GM13977 (cell line): ENCODE results near the gene DMD.

Experiments used
- DNase-seq: peaks from one replicate; pipeline ENCODE4 v3.0.0; 2012; ENCODE audit warnings: low spot score
- in situ Hi-C: fragments of 300-500 bp; cut with MboI; formaldehyde crosslinking; loops from one replicate; pipeline ENCODE4 v1.12.0; 2022; ENCODE audit warnings: low sequenced_read_pairs, low pct_unique_long_range_greater_than_20kb, mixed read lengths, inconsistent platforms; ENCODE audit not compliant: unreplicated experiment
- TF ChIP-seq, protein P1 (sequence below): IDR thresholded peaks from 2 replicates; pipeline ENCODE4 v1.5.1; 2012; ENCODE audit warnings: mild to moderate bottlenecking, control low read depth; ENCODE audit not compliant: insufficient read depth; ENCODE audit errors: extremely low read depth, missing control alignments

The DMD gene

DNA sequence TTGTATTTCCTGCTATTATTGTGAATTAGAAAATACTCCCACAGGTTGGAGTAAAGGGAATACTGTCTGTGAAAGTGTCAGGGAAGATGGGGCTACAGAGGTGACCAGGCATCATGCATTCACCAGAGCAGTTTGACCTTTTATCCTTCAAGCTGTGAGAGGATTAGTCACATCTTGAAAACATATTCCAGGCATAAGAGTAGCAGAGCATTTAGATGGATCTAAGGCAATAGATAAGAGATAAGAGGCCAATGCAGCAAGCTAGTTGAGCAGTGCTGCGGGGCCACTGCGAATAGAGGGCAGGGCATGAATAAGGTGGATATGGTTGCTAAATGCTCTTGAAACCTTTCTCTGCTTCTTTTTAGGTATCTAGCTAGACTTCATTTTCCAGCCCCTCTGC, 1668.8 kb downstream of the DMD start:
- TF ChIP-seq, protein P1, sequence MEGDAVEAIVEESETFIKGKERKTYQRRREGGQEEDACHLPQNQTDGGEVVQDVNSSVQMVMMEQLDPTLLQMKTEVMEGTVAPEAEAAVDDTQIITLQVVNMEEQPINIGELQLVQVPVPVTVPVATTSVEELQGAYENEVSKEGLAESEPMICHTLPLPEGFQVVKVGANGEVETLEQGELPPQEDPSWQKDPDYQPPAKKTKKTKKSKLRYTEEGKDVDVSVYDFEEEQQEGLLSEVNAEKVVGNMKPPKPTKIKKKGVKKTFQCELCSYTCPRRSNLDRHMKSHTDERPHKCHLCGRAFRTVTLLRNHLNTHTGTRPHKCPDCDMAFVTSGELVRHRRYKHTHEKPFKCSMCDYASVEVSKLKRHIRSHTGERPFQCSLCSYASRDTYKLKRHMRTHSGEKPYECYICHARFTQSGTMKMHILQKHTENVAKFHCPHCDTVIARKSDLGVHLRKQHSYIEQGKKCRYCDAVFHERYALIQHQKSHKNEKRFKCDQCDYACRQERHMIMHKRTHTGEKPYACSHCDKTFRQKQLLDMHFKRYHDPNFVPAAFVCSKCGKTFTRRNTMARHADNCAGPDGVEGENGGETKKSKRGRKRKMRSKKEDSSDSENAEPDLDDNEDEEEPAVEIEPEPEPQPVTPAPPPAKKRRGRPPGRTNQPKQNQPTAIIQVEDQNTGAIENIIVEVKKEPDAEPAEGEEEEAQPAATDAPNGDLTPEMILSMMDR = no peak
- in situ Hi-C loops = no loop called here
- DNase-seq = no peak

DNA sequence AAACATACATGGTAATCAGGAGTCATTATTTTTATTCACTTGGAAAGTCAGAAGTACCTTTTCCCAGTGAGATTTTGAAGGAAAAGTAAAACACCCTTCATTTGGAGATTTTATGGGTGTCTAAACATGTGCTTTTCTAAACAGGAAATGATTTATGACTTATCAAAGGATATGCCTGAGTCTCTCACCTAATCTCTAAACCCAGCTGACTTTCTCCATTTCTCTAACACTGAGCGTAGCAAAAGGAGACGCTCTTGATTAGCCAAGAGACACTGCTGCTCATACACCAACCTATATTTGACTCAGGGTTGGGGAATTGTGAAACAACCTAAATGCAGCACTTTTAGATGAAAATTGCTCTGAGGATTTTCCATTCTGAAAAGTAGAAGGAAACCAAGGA, 1671.0 kb downstream of the DMD start:
- DNase-seq = no peak
- TF ChIP-seq, protein P1 = no peak

DNA sequence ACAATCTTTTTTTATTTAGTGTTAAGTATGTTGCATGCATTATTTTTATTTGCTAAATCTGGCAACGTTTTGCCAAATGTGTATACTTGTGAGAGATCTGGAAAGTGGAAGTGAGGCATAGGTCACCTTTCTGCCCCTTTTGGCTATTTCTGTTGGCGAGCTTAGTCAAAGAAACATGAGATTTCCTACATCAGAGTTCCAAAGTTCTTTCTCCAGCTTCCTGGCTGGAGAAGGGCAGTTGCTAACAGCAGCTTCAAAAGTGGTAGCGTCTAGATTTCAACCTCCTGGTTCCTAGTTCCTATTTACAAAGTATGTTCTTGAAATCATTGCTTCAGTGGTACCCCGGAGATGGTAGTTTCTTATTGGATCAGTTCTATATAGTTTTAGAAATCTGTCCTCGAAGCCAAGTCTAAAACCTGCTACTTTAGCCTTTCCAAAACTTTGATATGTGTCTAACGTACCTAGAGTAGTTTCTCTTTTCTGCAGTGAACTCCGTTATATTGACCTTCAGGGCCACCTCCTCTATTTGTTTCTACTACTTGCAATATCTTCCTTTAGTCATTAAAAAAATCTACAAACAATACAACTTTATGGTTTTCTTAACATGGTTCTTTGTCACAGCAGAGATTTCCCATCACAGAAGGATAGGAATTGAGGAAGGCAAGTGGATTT, 1683.8 kb downstream of the DMD start:
- no peak for DNase-seq
- in situ Hi-C loops = no loop called here

More for the DNA sequence above, 1671.0 kb downstream of the DMD start:
- in situ Hi-C loops = no loop called here

DNA sequence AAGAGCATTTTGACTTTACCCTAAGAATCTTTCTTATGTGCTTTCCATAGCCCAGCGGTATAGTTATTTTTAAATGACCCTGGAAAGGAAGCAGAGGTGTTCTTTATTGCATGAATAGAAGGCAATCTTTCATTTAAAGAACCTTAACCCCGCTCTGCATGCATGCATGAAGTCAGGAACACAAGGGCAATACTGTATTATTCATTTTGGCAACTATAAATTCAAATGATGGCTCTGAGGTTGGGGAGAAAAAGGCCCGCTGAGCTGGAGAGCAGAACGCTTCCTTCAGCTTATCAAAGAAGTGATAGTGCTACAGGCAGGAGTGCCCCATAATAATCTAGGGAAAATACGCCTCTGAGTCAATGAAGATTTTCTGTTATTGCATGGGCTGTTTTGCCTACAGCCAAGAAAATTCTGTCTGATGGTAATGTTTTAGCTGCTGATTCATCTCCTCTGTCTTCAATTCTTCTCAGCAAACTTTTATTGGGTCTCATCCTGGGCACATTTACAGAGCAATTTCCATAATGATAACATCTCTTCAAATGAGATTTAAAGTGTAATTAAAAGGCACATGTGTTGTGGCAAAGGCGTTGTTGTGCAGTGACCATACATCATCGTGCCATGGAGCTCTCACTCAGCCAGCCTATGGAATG, 1687.3 kb downstream of the DMD start:
- in situ Hi-C loops = no loop called here

More for the DNA sequence above, 1683.8 kb downstream of the DMD start:
- TF ChIP-seq, protein P1 = no peak

DNA sequence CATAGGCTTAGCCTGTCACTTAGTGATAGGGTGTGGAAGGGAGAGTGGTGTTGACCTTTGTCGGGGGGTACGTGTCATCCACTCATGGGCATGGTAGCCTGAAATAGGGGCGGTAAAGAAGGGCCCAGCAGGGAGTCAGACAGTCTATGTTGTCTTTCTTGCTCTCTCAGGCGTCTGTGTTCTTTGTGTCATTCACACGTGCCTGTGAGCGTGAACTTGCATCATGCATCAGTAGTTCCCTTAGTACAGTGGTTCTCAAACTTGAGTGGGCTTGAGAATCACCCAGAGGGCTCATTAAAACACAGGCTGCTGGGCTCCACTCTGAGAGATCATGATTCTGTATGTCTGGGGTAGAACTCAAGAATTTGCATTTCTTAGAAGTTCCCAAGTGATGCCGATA, 1688.6 kb downstream of the DMD start:
- in situ Hi-C loops = no loop called here
- TF ChIP-seq, protein P1 = no peak
- no peak for DNase-seq

More for the DNA sequence above, 1687.3 kb downstream of the DMD start:
- TF ChIP-seq, protein P1 = no peak
- no peak for DNase-seq

DNA sequence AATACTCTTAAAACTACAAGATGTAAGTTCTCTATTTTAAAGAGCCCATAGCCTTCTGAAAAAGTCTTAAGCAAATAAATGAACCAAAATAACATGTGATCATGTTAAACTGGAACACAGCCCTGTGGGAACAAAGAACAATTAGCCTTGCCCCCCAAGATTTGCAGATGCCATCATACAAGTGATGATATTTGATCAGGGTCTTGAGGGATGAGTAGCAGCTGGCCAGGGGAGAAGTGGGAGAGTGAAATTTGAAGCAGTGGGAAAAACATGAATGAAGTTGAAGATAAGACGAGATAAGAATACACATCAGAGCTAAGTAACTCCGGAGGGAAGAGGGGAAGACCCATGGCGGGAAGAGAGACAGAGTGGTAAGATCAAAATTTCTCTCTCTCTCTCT, 1689.4 kb downstream of the DMD start:
- DNase-seq = no peak
- in situ Hi-C loops = no loop called here
- TF ChIP-seq, protein P1 = no peak
